HG03039 (cell line): Measurements from ENCODE around the gene SLC7A1.

ENCODE experiments used
- ATAC-seq: cut with Tn5 transposase; IDR thresholded peaks from one replicate; pipeline ENCODE4 v1.9.1; 2021; ENCODE audit warnings: mild to moderate bottlenecking, moderate library complexity; ENCODE audit not compliant: unreplicated experiment

The SLC7A1 gene

GRCh38 chr13:29532821-29533220 lies 62.7 kb downstream of the SLC7A1 start:
- ATAC-seq, result no peak

- ATAC-seq, result no peak
Observed at GRCh38 chr13:29532116-29532515, 63.4 kb downstream of the SLC7A1 start.

- no peak for ATAC-seq
Observed at GRCh38 chr13:29530901-29531300, 64.6 kb downstream of the SLC7A1 start.

GRCh38 chr13:29529754-29530153 lies 65.7 kb downstream of the SLC7A1 start:
- ATAC-seq, result no peak

GRCh38 chr13:29527916-29528315 lies 67.6 kb downstream of the SLC7A1 start:
- no peak for ATAC-seq

GRCh38 chr13:29527511-29527910 lies 68.0 kb downstream of the SLC7A1 start:
- ATAC-seq, result no peak

GRCh38 chr13:29526741-29527140 lies 68.7 kb downstream of the SLC7A1 start:
- no peak for ATAC-seq

- ATAC-seq, result no peak
Observed at GRCh38 chr13:29525757-29526156, 69.7 kb downstream of the SLC7A1 start.

- ATAC-seq, result no peak
Observed at GRCh38 chr13:29524641-29525040, 70.8 kb downstream of the SLC7A1 start.

GRCh38 chr13:29524176-29524575 lies 71.3 kb downstream of the SLC7A1 start:
- ATAC-seq, result no peak

- ATAC-seq, result no peak
Observed at GRCh38 chr13:29523199-29523961, 72.1 kb downstream of the SLC7A1 start.

- ATAC-seq, result no peak
Observed at GRCh38 chr13:29522044-29522685, 73.3 kb downstream of the SLC7A1 start.

GRCh38 chr13:29521336-29521735 lies 74.2 kb downstream of the SLC7A1 start:
- no peak for ATAC-seq

- no peak for ATAC-seq
Observed at GRCh38 chr13:29520671-29521070, 74.8 kb downstream of the SLC7A1 start.

- ATAC-seq, result no peak
Observed at GRCh38 chr13:29519921-29520320, 75.6 kb downstream of the SLC7A1 start.

- ATAC-seq, result no peak
Observed at GRCh38 chr13:29516880-29517279, 78.6 kb downstream of the SLC7A1 start.

- ATAC-seq, result no peak
Observed at GRCh38 chr13:29516012-29516411, 79.5 kb downstream of the SLC7A1 start.

GRCh38 chr13:29515372-29515771 lies 80.1 kb downstream of the SLC7A1 start:
- no peak for ATAC-seq

- ATAC-seq, result no peak
Observed at GRCh38 chr13:29514720-29515310, 80.7 kb downstream of the SLC7A1 start.

- ATAC-seq, result no peak
Observed at GRCh38 chr13:29513981-29514719, 81.3 kb downstream of the SLC7A1 start.
